SK-N-SH treated with all-trans-retinoic acid at 6 μM for 48 hours (cell line): ENCODE measurements around the gene PDGFD.

ENCODE experiments used
- ATAC-seq: fragments of 200-7000 bp; cut with Tn5 transposase; 3 replicates; pipeline ENCODE4 v1.9.1; 2020; ENCODE audit warnings: mild to moderate bottlenecking, moderate library complexity
- ARNTL ChIP-seq: fragments of 450-650 bp; formaldehyde crosslinking; IDR thresholded peaks from 2 replicates; pipeline ENCODE4 v1.5.0; 2020; ENCODE audit warnings: low read depth, mild to moderate bottlenecking, moderate library complexity, borderline replicate concordance
- CREB5 ChIP-seq: fragments of 250-450 bp; sonication (Bioruptor Pico); IDR thresholded peaks from 2 replicates; pipeline ENCODE4 v1.5.1; 2020; ENCODE audit warnings: low read depth, mild to moderate bottlenecking, moderate library complexity
- CSDC2 ChIP-seq: fragments of 250-450 bp; sonication (Bioruptor Pico); IDR thresholded peaks from 2 replicates; pipeline ENCODE4 v1.5.0; 2020; ENCODE audit warnings: mild to moderate bottlenecking, moderate library complexity
- CSRNP3 ChIP-seq: fragments of 250-450 bp; sonication (Bioruptor Pico); IDR thresholded peaks from 2 replicates; pipeline ENCODE4 v1.5.1; 2021; ENCODE audit warnings: mild to moderate bottlenecking, moderate library complexity
- ESRRG ChIP-seq: fragments of 250-450 bp; sonication (Bioruptor Pico); IDR thresholded peaks from 2 replicates; pipeline ENCODE4 v1.6.1; 2021; ENCODE audit warnings: mild to moderate bottlenecking
- GLIS3 ChIP-seq: fragments of 250-450 bp; sonication (Bioruptor Pico); IDR thresholded peaks from 2 replicates; pipeline ENCODE4 v1.5.0; 2020; ENCODE audit warnings: mild to moderate bottlenecking, moderate library complexity
- ISL1 ChIP-seq: fragments of 250-450 bp; sonication (Bioruptor Pico); IDR thresholded peaks from 2 replicates; pipeline ENCODE4 v2.1.2; 2022; ENCODE audit warnings: mild to moderate bottlenecking, moderate library complexity
- OSR1 ChIP-seq: fragments of 250-450 bp; sonication (Bioruptor Pico); IDR thresholded peaks from 2 replicates; pipeline ENCODE4 v1.8.0; 2022; ENCODE audit warnings: moderate library complexity, mild to moderate bottlenecking, inconsistent platforms
- POU6F1 ChIP-seq: fragments of 250-450 bp; sonication (Bioruptor Pico); IDR thresholded peaks from 2 replicates; pipeline ENCODE4 v1.8.0; 2021; ENCODE audit warnings: low read depth, mild to moderate bottlenecking, moderate library complexity, borderline replicate concordance
- RARB ChIP-seq: fragments of 250-450 bp; sonication (Bioruptor Pico); IDR thresholded peaks from 2 replicates; pipeline ENCODE4 v1.8.0; 2021; ENCODE audit warnings: mild to moderate bottlenecking, moderate library complexity
- SNAI2 ChIP-seq: fragments of 250-450 bp; sonication (Bioruptor Pico); IDR thresholded peaks from 2 replicates; pipeline ENCODE4 v1.5.0; 2020; ENCODE audit warnings: mild to moderate bottlenecking, moderate library complexity
- TCF4 ChIP-seq: fragments of 250-450 bp; sonication (Bioruptor Pico); IDR thresholded peaks from 2 replicates; pipeline ENCODE4 v1.8.0; 2021; ENCODE audit warnings: mild to moderate bottlenecking, moderate library complexity, borderline replicate concordance
- TOX ChIP-seq: fragments of 250-450 bp; sonication (Bioruptor Pico); IDR thresholded peaks from 2 replicates; pipeline ENCODE4 v1.8.0; 2021; ENCODE audit warnings: mild to moderate bottlenecking, moderate library complexity, borderline replicate concordance
- TSHZ2 ChIP-seq: fragments of 250-450 bp; sonication (Bioruptor Pico); IDR thresholded peaks from 2 replicates; pipeline ENCODE4 v1.5.0; 2020; ENCODE audit warnings: mild to moderate bottlenecking, moderate library complexity
- ZC3H10 ChIP-seq: fragments of 250-450 bp; sonication (Bioruptor Pico); IDR thresholded peaks from 2 replicates; pipeline ENCODE4 v1.5.1; 2021; ENCODE audit warnings: mild to moderate bottlenecking, moderate library complexity
- ZFP30 ChIP-seq: fragments of 450-650 bp; formaldehyde crosslinking; IDR thresholded peaks from 2 replicates; pipeline ENCODE4 v1.5.0; 2022; ENCODE audit warnings: mild to moderate bottlenecking, moderate library complexity
- ZNF565 ChIP-seq: fragments of 450-650 bp; formaldehyde crosslinking; conservative IDR thresholded peaks from 2 replicates; pipeline ENCODE4 v1.5.0; 2020; ENCODE audit warnings: low read depth, mild to moderate bottlenecking, moderate library complexity
- ZNF70 ChIP-seq: fragments of 450-650 bp; formaldehyde crosslinking; IDR thresholded peaks from 2 replicates; pipeline ENCODE4 v1.5.0; 2020; ENCODE audit warnings: mild to moderate bottlenecking, moderate library complexity
- ZNF8 ChIP-seq: fragments of 450-650 bp; formaldehyde crosslinking; IDR thresholded peaks from 2 replicates; pipeline ENCODE4 v1.5.0; 2020; ENCODE audit warnings: mild to moderate bottlenecking, moderate library complexity
- TF ChIP-seq, protein P1 (sequence below): fragments of 250-450 bp; sonication (Bioruptor Pico); IDR thresholded peaks from 2 replicates; pipeline ENCODE4 v1.8.0; 2020; ENCODE audit warnings: mild to moderate bottlenecking, moderate library complexity, borderline replicate concordance

The PDGFD gene

GRCh38 chr11:103907548-103908455 lies 256.1 kb downstream of the PDGFD start:
- peak; percentile 95 for ATAC-seq
- TF ChIP-seq CSRNP3 (CRISPR knock-in tag) (no peak), TOX (CRISPR knock-in tag) (no peak), ARNTL (CRISPR knock-in tag) (no peak), ZNF70 (CRISPR knock-in tag) (no peak)
- TF ChIP-seq, all 23 proteins: peak for 0

GRCh38 chr11:103907136-103907535 lies 256.8 kb downstream of the PDGFD start:
- TF ChIP-seq ESRRG (no peak), ISL1 (no peak)
- ATAC-seq, result no peak

- TF ChIP-seq ZNF8 (CRISPR knock-in tag), result no peak
- no peak for TF ChIP-seq ZNF70 (CRISPR knock-in tag)
- TF ChIP-seq ZFP30 (CRISPR knock-in tag), result no peak
- TF ChIP-seq ISL1, result no peak
- TF ChIP-seq ZC3H10 (CRISPR knock-in tag), result no peak
- no peak for TF ChIP-seq SNAI2 (CRISPR knock-in tag)
- no peak for TF ChIP-seq RARB
- no peak for TF ChIP-seq POU6F1
- no peak for TF ChIP-seq ZNF565 (CRISPR knock-in tag)
- TF ChIP-seq, protein P1, sequence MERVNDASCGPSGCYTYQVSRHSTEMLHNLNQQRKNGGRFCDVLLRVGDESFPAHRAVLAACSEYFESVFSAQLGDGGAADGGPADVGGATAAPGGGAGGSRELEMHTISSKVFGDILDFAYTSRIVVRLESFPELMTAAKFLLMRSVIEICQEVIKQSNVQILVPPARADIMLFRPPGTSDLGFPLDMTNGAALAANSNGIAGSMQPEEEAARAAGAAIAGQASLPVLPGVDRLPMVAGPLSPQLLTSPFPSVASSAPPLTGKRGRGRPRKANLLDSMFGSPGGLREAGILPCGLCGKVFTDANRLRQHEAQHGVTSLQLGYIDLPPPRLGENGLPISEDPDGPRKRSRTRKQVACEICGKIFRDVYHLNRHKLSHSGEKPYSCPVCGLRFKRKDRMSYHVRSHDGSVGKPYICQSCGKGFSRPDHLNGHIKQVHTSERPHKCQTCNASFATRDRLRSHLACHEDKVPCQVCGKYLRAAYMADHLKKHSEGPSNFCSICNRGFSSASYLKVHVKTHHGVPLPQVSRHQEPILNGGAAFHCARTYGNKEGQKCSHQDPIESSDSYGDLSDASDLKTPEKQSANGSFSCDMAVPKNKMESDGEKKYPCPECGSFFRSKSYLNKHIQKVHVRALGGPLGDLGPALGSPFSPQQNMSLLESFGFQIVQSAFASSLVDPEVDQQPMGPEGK (CRISPR knock-in tag), result no peak
- no peak for TF ChIP-seq CSDC2 (CRISPR knock-in tag)
- no peak for TF ChIP-seq CREB5 (CRISPR knock-in tag)
- ATAC-seq, result no peak
Observed at GRCh38 chr11:103906291-103906867, 257.6 kb downstream of the PDGFD start.

- TF ChIP-seq GLIS3, result no peak
- TF ChIP-seq SNAI2 (CRISPR knock-in tag), result no peak
- no peak for TF ChIP-seq CSRNP3 (CRISPR knock-in tag)
- no peak for TF ChIP-seq TCF4 (CRISPR knock-in tag)
- no peak for TF ChIP-seq CSDC2 (CRISPR knock-in tag)
- TF ChIP-seq RARB, result no peak
- no peak for TF ChIP-seq ZNF70 (CRISPR knock-in tag)
- no peak for TF ChIP-seq TSHZ2 (CRISPR knock-in tag)
- TF ChIP-seq ISL1, result no peak
- TF ChIP-seq OSR1 (CRISPR knock-in tag), result no peak
- no peak for TF ChIP-seq ESRRG
- ATAC-seq, result no peak
Observed at GRCh38 chr11:103904324-103904667, 259.7 kb downstream of the PDGFD start.
